ENCODE results near the gene IFI6.
A peak's percentile ranks its signal among the peaks of the same experiment; 100 is the strongest.

The IFI6 gene

DNA sequence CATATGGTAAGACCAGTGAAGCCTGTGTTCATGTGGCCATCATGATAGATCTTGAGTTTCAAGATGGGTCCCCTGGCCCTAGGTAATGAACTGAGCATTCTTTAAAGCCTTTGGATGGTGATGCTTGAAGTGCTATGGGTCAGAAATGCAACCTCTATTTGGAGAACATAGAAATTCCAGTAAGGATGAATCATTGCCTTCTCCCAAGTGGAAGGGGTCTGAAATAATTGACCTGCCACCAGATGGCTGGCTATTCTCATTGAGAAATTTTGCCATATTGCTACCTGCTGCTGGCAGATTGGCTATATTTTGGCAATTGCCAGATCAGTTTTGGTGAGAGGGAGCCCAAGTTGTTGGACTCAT is 739 bp upstream of the IFI6 start:
- no peak for DNase-seq (ENCODE audit: low read depth)

- no peak for DNase-seq (ENCODE audit: low read depth)
Measured at GRCh38 chr1:27669876-27670275, 2.1 kb downstream of the IFI6 start.

- peak; percentile 80 for DNase-seq (ENCODE audit: low read depth)
Measured at GRCh38 chr1:27668808-27669723, 2.9 kb downstream of the IFI6 start.

GRCh38 chr1:27668121-27668807 is 3.7 kb downstream of the IFI6 start:
- no peak for DNase-seq (ENCODE audit: low read depth)

DNA sequence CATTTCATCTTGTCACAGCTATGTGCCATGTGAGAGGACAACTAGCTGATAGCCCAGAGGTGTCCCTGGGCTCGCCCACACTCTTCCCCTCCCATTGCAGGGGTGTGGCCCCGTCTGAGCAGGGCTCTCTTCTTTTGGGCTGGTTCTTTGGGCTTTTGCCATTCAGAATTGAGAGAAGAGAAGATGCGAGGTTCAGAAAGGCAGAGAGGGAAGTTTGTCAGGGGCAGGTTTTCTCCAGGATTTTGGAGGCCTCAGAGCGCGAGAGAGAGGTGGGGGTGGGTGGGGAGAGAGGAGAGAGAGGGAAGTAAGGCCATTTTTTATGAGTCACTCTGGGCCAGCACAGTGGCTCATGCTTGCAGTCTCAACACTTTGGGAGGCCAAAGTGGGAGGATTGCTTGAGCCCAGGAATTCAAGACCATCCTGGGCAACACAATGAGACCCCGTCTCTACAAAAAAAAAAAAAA is 5.2 kb downstream of the IFI6 start:
- DNase-seq (ENCODE audit: low read depth): no peak

DNA sequence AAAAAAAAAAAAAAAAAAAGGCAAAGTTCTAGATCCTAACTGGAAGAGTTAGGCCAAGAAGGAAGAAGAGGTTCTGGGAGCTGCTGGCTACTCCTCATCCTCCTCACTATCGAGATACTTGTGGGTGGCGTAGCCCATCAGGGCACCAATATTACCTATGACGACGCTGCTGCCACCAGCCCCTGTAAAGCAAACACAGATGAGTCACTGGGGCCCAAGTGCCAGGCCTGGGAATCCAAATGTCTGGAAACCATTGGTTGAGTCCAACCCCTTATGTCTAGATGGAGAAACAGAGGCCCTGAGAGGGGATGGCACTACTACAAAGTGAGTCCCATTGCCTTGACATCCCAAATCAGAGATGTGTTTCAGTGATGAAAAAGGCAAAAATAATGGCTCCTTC is 5.7 kb downstream of the IFI6 start:
- DNase-seq (ENCODE audit: low read depth): no peak

DNA sequence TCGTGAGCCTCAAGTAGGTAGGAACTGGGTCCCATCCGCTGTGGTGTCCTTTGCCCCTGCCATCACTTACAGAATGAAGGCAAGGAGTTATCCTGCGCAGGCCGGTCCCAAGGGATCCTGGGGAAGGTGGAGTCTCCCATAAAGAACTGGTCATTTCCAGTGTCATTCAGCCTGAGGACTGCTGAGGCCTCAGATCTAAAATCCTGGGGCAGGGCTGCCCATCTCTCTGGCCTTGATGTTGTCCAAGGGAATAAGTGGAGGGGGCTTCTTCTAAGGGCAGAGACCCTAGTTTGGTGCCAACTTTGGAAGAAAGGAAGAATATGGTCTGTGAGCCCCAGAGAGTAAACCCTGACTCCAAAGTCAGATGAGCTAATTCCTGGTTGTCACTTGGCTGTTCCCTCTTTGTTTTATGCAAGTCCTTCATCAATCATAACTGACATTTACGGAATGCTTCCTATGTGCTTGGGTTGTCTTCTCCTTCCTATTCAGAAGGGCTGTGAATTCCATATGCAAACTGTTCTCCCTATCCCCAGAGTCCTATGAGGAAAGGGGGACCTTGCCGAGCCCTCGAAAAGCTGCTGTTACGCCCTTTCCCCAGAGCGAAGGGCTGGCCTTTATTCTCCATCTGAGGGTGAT is 6.9 kb downstream of the IFI6 start:
- DNase-seq (ENCODE audit: low read depth): no peak

- DNase-seq (ENCODE audit: low read depth): no peak
Measured at GRCh38 chr1:27664291-27664690, 7.7 kb downstream of the IFI6 start.

DNA sequence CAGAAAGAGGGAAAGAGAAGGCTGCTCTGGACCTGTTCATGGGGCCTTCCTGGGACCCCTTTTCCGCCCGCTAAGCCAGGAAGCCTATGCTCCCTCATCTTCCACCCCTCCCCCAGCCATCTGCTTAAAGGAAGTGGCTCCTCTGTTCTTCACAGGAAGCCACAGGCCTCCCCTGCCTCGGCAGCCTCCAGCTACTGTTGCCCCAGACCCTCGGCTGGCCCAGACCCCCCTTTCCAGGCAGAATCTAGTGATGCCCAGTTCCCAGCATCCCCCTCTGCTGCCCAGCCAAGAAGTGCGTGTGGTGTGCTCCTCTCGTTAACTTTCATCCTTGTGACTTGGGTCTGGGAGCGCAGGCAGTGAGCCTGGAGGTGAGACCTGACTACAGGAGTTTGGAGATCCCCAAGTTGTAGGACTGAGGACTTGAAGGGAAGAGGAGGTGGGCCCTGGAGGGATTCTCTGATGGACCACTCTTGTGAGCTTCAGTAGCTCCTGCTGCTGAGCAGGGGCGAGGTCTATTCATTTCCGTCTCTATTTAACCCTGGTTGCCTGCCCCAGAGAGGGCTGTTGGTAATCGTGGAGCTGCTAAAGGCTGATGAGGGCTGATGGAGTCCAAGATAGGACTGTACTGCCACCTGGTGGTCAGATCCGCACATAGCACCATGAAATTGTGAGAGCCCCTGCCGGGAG is 9.1 kb downstream of the IFI6 start:
- peak; percentile 81 for DNase-seq (ENCODE audit: low read depth)

DNA sequence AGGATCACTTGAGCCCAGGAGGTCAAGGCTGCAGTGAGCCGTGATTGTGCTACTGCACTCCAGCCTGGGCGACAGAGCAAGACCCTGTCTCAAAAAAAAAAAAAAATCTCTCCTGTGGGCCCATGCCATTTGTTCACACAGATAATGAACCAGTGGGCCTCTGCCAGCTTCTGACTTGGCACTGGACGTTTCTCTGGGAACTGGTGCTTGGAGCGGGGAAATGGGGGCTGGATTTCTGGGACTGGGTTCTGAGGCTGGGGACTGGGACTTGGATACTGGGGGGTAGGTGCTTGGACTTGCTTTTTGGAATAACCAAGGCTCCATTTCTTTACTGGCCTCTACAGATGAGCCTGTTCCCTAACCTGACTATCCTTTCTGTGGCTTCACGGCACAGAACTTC is 9.7 kb downstream of the IFI6 start:
- no peak for DNase-seq (ENCODE audit: low read depth)

GRCh38 chr1:27661412-27662075 is 10.4 kb downstream of the IFI6 start:
- no peak for DNase-seq (ENCODE audit: low read depth)

GRCh38 chr1:27660300-27660835 is 11.6 kb downstream of the IFI6 start:
- DNase-seq (ENCODE audit: low read depth): no peak

DNA sequence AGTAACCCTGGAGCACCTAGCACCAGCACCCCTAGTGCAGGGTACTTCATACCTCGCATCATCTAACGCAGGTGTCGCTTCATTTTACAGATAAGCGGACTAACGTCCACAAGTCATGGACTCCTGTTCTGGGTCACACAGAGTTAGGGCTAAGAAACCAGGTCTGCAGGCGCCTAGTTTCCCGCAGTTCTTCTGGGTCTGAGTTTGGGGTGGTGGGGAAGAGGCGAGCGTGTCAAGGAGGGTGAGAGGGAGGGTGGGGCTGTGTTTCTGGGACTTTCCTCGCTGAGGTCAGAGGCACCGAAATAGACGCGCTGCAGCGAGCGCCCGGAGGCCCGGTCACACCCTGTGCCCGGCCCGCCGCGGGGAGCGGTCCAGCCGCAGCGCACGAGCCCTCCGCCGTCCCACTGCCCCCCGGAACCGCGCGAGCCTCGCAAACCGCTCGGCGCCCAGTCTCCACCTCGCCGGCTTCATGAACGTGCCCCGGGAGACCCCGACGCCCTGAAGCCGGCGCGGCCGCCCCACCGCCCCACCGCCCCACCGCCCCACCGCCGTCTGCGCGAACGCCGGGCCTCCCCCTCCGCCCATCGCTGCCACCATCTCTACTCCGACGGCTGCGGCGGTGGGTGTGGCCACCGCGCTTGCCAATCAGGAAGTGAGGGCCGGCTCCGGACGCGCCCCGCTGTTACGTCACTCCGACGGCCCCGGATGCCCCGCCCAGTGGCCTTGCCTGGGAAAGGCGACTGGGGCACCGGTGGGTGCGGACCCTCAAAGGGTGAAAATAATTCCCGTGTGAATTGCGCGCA is 12.3 kb downstream of the IFI6 start:
- DNase-seq (ENCODE audit: low read depth): peak; percentile 83

DNA sequence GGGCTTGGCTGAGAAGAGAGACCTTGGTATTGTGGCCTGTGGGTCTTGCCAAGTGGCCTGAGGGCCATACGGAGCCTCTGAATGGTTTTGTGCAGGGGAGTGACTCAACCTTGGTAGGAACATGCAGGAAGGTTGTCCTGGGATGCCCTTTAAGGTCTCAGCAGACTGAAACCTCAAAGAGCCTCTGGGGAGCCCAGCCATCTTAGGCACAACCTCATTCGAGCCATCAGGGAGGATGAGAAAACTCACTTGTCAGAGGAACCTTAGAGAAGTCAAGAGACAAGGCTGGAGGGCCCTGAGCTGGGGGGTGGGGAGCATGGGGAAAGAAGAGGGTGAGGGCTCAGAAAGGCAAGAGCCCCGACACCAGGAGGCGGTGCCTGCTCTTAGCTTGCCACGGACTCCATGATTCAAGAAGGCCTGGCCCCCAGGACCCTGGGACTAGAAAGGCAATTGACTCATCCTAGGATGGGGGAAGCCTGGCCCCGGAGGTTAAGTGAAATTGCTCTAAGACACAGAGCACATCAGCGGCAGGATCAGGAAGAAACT is 13.0 kb downstream of the IFI6 start:
- no peak for DNase-seq (ENCODE audit: low read depth)

GRCh38 chr1:27656157-27656893 is 15.7 kb downstream of the IFI6 start:
- no peak for DNase-seq (ENCODE audit: low read depth)

DNA sequence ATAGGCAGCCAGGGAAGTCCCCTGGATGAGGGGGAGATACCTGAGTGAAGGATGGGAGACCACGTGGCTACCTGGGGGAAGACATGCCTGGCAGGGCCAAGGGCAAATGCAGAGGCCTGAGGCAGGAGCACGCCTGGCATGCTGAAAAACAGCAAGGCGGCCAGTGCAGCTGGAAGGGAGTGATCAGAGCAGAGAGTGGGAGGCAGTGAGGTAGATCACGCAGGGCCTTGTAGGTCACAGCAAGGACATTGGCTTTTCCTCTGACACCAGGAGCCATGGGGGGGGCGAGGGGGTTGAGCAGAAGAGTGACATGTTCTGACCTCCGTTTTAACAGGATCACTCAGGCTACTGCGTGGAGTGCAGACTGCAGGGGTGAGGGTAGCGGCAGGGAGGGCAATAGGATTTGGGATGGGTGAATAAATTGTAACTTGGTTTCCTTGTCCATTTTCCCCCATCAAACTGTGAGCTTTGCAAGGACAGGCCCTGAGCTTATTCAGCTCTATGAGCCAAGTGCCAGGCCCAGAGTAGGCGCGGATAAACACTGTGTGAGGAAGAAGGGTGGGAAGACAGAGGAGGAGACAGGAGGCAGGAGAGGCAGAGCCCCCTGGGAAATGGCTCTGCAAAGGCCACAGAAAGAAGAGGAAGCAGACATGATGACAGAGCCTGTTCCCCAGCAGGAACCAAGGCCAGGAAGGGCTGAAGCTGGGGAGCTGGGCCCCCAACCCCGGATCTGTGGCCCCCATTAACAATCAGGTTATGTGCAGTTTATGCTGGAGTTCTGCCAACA is 16.6 kb downstream of the IFI6 start:
- DNase-seq (ENCODE audit: low read depth): no peak

DNA sequence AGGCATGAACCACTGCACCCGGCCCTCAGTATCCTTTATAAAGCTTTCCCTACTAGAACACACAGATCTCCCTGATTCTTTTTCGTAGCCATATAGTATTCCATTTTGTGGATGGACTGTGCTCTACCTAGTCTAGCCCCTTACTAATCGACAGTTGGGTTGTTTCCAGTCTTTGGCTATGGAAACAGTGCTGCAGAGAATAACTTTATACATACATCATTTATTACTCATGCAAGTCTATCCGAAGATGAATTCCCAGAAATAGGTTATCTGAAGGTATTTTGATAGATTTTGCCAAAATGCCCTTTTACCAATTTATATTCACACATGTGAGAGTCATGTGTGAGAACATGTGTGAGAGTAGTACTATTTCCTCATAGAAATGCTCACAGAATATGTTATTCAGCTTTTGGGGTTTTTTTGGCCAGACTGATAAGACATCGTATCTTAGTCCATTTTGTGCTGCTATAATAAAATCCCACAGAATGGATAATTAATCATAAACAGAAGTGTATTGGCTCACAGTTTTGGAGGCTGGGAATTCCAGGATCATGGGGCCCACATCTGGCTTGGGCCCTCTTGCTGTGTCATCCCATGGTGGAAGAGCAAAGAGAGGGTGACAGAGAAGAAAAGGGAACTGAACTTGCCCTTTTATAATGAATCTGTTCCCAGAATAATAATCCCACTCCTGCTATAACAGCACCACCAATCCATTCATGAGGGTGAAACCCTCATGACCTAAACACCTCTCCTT is 19.7 kb downstream of the IFI6 start:
- DNase-seq (ENCODE audit: low read depth): no peak

DNA sequence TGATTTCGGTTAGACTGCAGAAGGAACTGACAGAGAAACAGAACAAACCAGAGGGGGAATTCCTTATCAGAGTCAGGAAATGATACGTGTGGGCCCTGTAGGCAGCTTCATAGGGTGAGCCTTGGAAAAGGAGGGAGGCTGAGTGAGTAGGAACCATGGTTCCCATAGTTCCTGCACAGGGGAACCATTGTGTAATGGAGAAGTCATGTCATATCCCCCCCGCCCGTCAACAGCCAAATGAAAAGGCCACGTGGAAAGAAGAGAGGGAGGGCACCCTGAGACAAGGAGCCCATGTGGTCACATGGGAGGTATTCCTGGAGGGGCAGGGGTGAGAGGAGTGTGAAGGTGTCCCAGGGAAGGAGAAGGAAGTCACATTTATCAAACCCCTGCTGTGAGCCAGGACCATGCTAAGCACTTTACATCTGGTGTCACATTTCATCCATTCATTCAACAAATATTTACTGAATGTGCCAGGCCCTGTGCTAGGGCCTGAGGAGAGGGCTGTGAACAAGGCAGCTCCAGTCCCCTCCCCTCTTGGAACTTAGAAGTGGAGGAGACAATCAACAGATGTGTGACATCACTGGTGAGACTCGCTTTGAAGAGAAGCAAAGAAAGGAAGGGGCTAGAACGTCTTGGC is 21.3 kb downstream of the IFI6 start:
- DNase-seq (ENCODE audit: low read depth): no peak
